Measurements from ENCODE around the gene SLX4.
"Not testable (repeated sequence)": the region's sequence is repeated elsewhere in the genome, so short reads cannot be mapped to it uniquely, and the experiment has no call there.

Gene SLX4

DNA sequence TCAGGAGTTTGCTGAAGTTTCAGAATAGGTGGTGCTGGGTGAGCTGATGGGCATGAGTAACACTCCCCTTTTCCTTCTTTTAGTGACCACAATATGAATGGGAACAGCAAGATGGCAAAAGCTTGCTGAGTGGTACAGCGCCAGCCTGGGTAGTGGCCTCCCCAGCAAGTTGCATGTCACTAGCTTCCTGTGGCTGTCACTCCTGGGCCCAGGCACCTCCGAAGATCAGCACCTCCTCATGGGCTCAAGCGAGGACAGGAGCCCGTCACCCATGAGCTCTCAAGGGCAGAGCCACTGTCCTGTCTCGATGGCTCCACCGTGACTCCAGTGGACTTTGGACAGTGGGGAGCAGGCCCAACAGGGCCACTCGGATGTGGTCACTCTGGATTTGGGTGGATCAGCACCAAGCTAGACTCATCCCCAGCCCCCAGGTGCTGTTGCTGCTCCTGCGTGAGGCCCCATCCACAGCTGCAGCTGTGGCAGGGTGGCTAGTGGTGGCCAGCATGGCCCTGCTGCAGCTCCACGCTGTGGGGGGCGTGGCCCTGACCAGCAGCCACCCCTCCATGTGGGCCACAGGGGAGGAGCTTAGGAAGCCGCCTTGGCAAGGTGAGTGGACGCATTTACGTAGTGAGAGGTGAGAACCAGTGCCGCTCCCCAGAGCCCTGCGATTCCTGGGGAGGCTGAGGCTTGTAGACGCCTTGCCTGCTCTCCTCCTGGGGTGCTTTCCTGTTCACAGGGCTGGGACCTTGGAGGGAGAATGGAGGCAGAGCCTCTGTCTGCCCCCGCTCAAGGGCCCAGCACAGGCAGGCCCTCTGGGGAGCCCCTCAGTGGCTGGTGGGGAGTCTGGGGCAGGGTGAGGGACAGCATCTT lies 29.5 kb upstream of the SLX4 start:
- DNase-seq, result no peak

GRCh38 chr16:3640207-3640606 lies 28.8 kb upstream of the SLX4 start:
- no peak for DNase-seq

GRCh38 chr16:3638916-3639644 lies 27.7 kb upstream of the SLX4 start:
- no peak for DNase-seq

- peak; percentile 52 to 69 for DNase-seq
Measured at GRCh38 chr16:3637371-3637923, 26.0 kb upstream of the SLX4 start.

- DNase-seq, result peak; percentile 83 to 88
Measured at GRCh38 chr16:3625911-3626732, 14.7 kb upstream of the SLX4 start.

DNA sequence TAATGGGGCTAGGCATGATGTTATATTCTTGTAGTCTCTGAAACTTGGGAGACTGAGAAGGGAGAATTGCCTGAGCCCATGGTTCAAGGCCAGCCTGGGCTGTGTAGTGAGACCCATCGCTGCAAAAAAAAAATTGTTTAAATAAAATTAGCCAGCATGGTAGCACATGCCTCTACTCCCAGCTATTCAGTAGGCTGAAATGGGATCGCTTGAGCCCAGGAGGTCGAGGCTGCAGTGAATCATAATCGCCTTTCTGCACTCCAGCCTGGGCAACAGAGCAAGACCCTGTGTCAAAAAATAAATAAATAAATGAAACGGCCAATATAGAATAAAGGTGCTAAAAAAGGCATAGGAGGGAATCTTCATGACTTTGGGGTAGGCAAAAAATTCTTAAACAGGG lies 13.9 kb upstream of the SLX4 start:
- no peak for DNase-seq

DNA sequence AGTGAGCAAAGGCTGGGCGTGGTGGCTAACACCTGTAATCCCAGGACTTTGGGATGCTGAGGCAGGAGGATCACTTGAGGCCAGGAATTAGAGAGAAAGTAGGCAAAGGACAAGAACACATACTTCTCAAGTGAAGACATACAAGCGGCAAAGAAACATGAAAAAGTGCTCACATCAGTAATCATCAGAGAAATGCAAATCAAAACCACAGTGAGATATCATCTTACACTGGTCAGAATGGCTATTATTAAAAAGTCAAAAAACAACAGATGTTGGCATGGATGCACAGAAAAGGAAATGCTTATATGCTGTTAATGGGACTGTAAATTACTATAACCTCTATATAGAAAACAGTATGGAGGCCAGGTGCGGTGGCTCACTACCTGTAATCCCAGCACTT lies 12.2 kb upstream of the SLX4 start:
- DNase-seq, result no peak

GRCh38 chr16:3618769-3619141 lies 7.3 kb upstream of the SLX4 start:
- peak; percentile 23 to 29 for DNase-seq

GRCh38 chr16:3612510-3613466 lies 1.4 kb upstream of the SLX4 start:
- peak; percentile 20 to 32 for DNase-seq

GRCh38 chr16:3610698-3611145 lies 684 bp downstream of the SLX4 start:
- no peak for DNase-seq

GRCh38 chr16:3609895-3610697 lies 1.3 kb downstream of the SLX4 start:
- peak; percentile 25 to 33 for DNase-seq

GRCh38 chr16:3608976-3609375 lies 2.4 kb downstream of the SLX4 start:
- DNase-seq, result not testable (repeated sequence)

- no peak for DNase-seq
Measured at GRCh38 chr16:3608069-3608468, 3.3 kb downstream of the SLX4 start.

DNA sequence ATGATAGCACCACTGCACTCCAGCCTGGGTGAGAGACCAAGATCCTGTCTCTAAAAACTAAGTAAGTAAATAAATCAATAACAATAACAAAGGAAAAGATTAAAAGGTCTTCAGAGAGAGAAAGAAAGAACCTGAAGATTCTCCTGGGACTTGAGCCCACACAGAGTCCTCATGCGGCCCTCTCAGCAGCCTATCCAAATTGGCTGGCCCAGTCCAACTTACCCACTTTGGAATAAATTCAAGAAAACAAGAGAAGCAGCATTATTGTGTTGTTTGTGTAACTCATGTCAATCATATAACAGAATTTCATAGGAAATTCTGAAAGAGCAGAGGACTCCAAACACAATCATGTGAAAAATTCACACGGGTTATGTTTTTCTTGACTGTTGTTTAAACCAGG lies 3.8 kb downstream of the SLX4 start:
- no peak for DNase-seq

- no peak for DNase-seq
Measured at GRCh38 chr16:3607161-3607560, 4.2 kb downstream of the SLX4 start.

DNA sequence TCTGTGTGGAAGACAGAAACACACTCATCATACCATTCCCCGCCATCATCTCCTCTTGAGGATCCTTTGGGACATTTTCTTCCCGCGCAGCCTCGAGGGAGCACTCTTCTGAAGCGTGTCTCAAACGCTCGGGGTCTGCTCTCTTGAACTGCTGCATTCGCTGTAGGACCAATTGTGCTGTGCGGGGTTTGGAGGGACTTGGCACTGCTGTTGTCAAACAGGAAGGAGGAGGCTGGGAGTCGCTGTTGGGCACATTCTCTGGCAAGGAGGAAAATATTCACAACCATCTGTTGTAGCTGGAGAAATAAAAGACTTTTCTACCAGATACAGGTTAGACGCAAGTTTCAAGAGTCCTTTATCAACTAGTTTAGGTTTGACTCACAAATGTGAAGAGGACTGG lies 5.0 kb downstream of the SLX4 start:
- DNase-seq, result no peak

GRCh38 chr16:3602320-3602653 lies 9.1 kb downstream of the SLX4 start:
- DNase-seq, result no peak

DNA sequence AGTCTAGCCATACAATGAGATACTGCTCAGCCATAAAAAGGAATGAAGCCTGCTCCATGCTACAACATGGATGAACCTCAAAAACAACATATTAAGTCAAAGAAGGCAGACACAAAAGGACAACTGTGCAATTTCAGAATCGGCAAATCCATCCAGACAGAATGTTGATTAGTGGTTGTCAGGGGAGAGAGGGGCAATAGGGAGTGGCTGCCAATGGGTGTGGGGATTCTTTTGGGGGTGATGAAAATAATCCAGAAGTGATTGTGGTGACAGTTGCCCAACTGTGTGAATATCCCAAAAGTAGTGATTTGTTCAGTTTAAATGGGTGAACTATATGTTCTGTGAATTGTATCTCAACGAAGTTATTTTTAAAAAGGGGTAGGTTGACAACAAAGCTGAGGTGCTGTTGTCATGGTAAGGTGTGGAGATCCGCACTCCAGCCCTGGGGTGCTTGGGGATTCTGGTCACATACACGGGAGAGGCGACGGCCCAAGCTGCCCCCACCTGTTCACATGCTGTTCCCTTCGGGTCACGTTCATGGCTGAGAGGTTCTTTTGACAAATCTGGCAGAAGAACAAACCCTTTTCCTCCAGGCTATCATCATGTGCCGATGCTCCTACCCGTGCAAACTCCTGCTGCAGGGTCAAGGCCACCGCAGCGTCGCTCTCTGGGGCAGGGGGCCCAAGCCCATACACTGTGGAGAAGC lies 9.6 kb downstream of the SLX4 start:
- DNase-seq, result no peak

DNA sequence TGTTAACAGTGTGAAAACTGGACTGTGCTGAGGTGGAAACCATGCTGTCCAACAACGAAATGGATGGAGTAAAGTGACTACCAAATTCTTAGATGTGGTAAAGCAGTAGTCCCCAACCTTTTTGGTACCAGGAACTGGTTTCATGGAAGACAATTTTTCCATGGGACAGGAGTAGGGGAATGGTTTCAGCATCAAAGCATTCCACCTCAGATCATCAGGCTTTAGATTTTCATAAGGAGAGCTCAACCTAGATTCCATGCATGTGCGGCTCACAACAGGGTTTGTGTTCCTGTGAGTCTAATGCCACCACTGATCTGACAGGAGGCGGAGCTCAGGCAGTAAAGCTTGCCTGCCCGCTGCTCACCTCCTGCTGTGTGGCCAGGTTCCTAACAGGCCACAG lies 11.5 kb downstream of the SLX4 start:
- DNase-seq, result no peak

DNA sequence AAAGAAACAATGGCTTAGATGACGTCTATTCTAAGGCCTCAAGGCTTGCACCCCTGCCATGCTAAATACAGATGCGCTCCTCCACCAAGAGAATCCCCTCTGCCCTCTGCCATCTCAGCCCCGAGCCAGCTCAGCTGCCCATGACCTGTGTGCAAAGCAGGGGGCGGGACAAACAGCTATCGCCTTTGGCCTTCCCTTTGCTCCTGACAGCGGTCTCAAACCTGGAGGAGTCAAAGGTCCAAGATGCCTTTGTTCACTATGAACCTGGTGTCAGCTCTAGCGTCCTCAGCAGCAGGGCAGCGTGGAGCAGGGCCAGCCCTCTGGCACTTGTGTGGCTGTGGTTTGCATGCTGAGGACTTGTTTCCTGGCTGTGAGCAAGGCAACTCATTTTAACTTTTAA lies 12.3 kb downstream of the SLX4 start:
- no peak for DNase-seq
